Stomach (tissue), 4 donors: ENCODE measurements around the gene B3GLCT.

Experiments used
- EP300 ChIP-seq: sonication (generic); formaldehyde crosslinking; IDR thresholded peaks from one replicate; pipeline ENCODE4 v1.6.1; 2017; ENCODE audit warnings: antibody characterized with exemption
- TF ChIP-seq, protein P1 (sequence below), 7 experiments: fragments of 450-650 bp in 4 of 7; fragments of 200-600 bp in 3 of 7; sonication (generic) in 3 of 7; IDR thresholded peaks; one replicate each; pipeline ENCODE4 v1.5.1; 2016 to 2019; ENCODE audit warnings: antibody characterized with exemption in 7 of 7, control low read depth in 2 of 7, mild to moderate bottlenecking in 1 of 7

- TF ChIP-seq, protein P1, sequence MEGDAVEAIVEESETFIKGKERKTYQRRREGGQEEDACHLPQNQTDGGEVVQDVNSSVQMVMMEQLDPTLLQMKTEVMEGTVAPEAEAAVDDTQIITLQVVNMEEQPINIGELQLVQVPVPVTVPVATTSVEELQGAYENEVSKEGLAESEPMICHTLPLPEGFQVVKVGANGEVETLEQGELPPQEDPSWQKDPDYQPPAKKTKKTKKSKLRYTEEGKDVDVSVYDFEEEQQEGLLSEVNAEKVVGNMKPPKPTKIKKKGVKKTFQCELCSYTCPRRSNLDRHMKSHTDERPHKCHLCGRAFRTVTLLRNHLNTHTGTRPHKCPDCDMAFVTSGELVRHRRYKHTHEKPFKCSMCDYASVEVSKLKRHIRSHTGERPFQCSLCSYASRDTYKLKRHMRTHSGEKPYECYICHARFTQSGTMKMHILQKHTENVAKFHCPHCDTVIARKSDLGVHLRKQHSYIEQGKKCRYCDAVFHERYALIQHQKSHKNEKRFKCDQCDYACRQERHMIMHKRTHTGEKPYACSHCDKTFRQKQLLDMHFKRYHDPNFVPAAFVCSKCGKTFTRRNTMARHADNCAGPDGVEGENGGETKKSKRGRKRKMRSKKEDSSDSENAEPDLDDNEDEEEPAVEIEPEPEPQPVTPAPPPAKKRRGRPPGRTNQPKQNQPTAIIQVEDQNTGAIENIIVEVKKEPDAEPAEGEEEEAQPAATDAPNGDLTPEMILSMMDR (IDR thresholded peaks at IDR 0.05), result no peak
- TF ChIP-seq EP300, result no peak
Measured at GRCh38 chr13:31242916-31243315, 43.1 kb downstream of the B3GLCT start.
